ENCODE measurements around the gene PLCD3. TPM values are rescaled to one million over a fixed set of nuclear protein-coding genes. Genes with fewer than 3 reads are reported as not detected.
A peak's percentile ranks its signal among the peaks of the same experiment; 100 is the strongest.

Gene PLCD3
- total and polyA plus RNA-seq, 2 donors (not counting 1 experiment from before 2014, with no cell fraction given): 32.8 to 59.8 TPM

GRCh38 chr17:45112559-45113423, 19.5 kb downstream of the PLCD3 start:
- Histone ChIP-seq H3K4me3 (replicated peaks in 1 of 4; ENCODE audit: control extremely low read depth in 1 of 4, insufficient read depth in 1 of 4, low read depth in 3 of 4, low read length in 4 of 4) (no peak overlapping the region), H3K27ac (ENCODE audit: insufficient read depth, low read length) (no peak overlapping the region), H3K9me3 (ENCODE audit: control insufficient read depth, insufficient read depth, low read depth, low read length) (no peaks in the 10 kb centered on the region), H3K4me1 (ENCODE audit: control insufficient read depth, extremely low read depth, insufficient read depth, low read length) (no peaks in the 10 kb centered on the region), H3K4me2 (ENCODE audit: extremely low read depth, insufficient read depth, low read length) (no peak overlapping the region), H3K79me2 (ENCODE audit: control insufficient read depth, insufficient read depth, low read length) (no peaks in the 10 kb centered on the region), H4K20me1 (ENCODE audit: control insufficient read depth, extremely low read depth, insufficient read depth, low read length) (no peaks in the 10 kb centered on the region), H3K27me3 (ENCODE audit: control insufficient read depth, insufficient read depth, low read length) (no peaks in the 10 kb centered on the region), H3K9ac (ENCODE audit: insufficient read depth, low read length) (no peak overlapping the region), H2AFZ (ENCODE audit: low read length) (no peak overlapping the region), H3K36me3 (ENCODE audit: control insufficient read depth, insufficient read depth, low read length) (peaks cover 19% of the 10 kb centered on the region)
- TF ChIP-seq, protein P1, sequence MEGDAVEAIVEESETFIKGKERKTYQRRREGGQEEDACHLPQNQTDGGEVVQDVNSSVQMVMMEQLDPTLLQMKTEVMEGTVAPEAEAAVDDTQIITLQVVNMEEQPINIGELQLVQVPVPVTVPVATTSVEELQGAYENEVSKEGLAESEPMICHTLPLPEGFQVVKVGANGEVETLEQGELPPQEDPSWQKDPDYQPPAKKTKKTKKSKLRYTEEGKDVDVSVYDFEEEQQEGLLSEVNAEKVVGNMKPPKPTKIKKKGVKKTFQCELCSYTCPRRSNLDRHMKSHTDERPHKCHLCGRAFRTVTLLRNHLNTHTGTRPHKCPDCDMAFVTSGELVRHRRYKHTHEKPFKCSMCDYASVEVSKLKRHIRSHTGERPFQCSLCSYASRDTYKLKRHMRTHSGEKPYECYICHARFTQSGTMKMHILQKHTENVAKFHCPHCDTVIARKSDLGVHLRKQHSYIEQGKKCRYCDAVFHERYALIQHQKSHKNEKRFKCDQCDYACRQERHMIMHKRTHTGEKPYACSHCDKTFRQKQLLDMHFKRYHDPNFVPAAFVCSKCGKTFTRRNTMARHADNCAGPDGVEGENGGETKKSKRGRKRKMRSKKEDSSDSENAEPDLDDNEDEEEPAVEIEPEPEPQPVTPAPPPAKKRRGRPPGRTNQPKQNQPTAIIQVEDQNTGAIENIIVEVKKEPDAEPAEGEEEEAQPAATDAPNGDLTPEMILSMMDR (conservative IDR thresholded peaks at IDR 0.05 in 1 of 2, IDR thresholded peaks at IDR 0.05 in 1 of 2; ENCODE audit: low read depth in 1 of 2, low read length in 2 of 2): no peak
- TF ChIP-seq EZH2 (IDR thresholded peaks at IDR 0.05; ENCODE audit: low read length, missing control alignments): no peak
- DNase-seq (ENCODE audit: low read depth in 2 of 2): no peak

- H3K4me1 ChIP-seq (ENCODE audit: control insufficient read depth, extremely low read depth, insufficient read depth, low read length): no peaks in the 10 kb centered on the region
- H4K20me1 ChIP-seq (ENCODE audit: control insufficient read depth, extremely low read depth, insufficient read depth, low read length): no peaks in the 10 kb centered on the region
- H3K4me3 ChIP-seq (replicated peaks in 1 of 4; ENCODE audit: control extremely low read depth in 1 of 4, insufficient read depth in 1 of 4, low read depth in 3 of 4, low read length in 4 of 4): no peak overlapping the region
- no peak overlapping the region for H3K27ac ChIP-seq (ENCODE audit: insufficient read depth, low read length)
- H3K27me3 ChIP-seq (ENCODE audit: control insufficient read depth, insufficient read depth, low read length): no peaks in the 10 kb centered on the region
- H2AFZ ChIP-seq (ENCODE audit: low read length): no peak overlapping the region
- H3K4me2 ChIP-seq (ENCODE audit: extremely low read depth, insufficient read depth, low read length): no peak overlapping the region
- DNase-seq (ENCODE audit: low read depth in 2 of 2): no peak
- H3K36me3 ChIP-seq (ENCODE audit: control insufficient read depth, insufficient read depth, low read length): peaks cover 19% of the 10 kb centered on the region
- TF ChIP-seq EZH2 (IDR thresholded peaks at IDR 0.05; ENCODE audit: low read length, missing control alignments): no peak
- TF ChIP-seq, protein P1 (conservative IDR thresholded peaks at IDR 0.05 in 1 of 2, IDR thresholded peaks at IDR 0.05 in 1 of 2; ENCODE audit: low read depth in 1 of 2, low read length in 2 of 2): no peak
- H3K9ac ChIP-seq (ENCODE audit: insufficient read depth, low read length): no peak overlapping the region
- no peaks in the 10 kb centered on the region for H3K79me2 ChIP-seq (ENCODE audit: control insufficient read depth, insufficient read depth, low read length)
- H3K9me3 ChIP-seq (ENCODE audit: control insufficient read depth, insufficient read depth, low read depth, low read length): no peaks in the 10 kb centered on the region
These were observed 20.5 kb downstream of the PLCD3 start for GRCh38 chr17:45111850-45112249.

- no peaks in the 10 kb centered on the region for H3K9me3 ChIP-seq (ENCODE audit: control insufficient read depth, insufficient read depth, low read depth, low read length)
- peaks cover 22% of the 10 kb centered on the region for H3K36me3 ChIP-seq (ENCODE audit: control insufficient read depth, insufficient read depth, low read length)
- no peak overlapping the region for H3K4me3 ChIP-seq (replicated peaks in 1 of 4; ENCODE audit: control extremely low read depth in 1 of 4, insufficient read depth in 1 of 4, low read depth in 3 of 4, low read length in 4 of 4)
- no peak overlapping the region for H2AFZ ChIP-seq (ENCODE audit: low read length)
- H3K79me2 ChIP-seq (ENCODE audit: control insufficient read depth, insufficient read depth, low read length): no peaks in the 10 kb centered on the region
- H3K4me1 ChIP-seq (ENCODE audit: control insufficient read depth, extremely low read depth, insufficient read depth, low read length): no peaks in the 10 kb centered on the region
- H3K27me3 ChIP-seq (ENCODE audit: control insufficient read depth, insufficient read depth, low read length): no peaks in the 10 kb centered on the region
- no peak overlapping the region for H3K9ac ChIP-seq (ENCODE audit: insufficient read depth, low read length)
- DNase-seq (ENCODE audit: low read depth in 2 of 2): peak in 1 of 2 donors; percentile 65
- H3K4me2 ChIP-seq (ENCODE audit: extremely low read depth, insufficient read depth, low read length): no peak overlapping the region
- H3K27ac ChIP-seq (ENCODE audit: insufficient read depth, low read length): no peak overlapping the region
- no peak for TF ChIP-seq EZH2 (IDR thresholded peaks at IDR 0.05; ENCODE audit: low read length, missing control alignments)
- TF ChIP-seq, protein P1 (conservative IDR thresholded peaks at IDR 0.05 in 1 of 2, IDR thresholded peaks at IDR 0.05 in 1 of 2; ENCODE audit: low read depth in 1 of 2, low read length in 2 of 2): no peak
- no peaks in the 10 kb centered on the region for H4K20me1 ChIP-seq (ENCODE audit: control insufficient read depth, extremely low read depth, insufficient read depth, low read length)
These were observed 21.4 kb downstream of the PLCD3 start for GRCh38 chr17:45110676-45111611.
